MM.1S (cell line): Measurements from ENCODE around the gene BCAP31.
"Not testable (repeated sequence)": the region's sequence is repeated elsewhere in the genome, so short reads cannot be mapped to it uniquely, and the experiment has no call there.

Experiments
- DNase-seq: peaks from one replicate; pipeline ENCODE4 v3.0.0-alpha.2; 2015
- H2AFZ ChIP-seq: fragments of 300-600 bp; sonication (generic); 2 replicates; pipeline ENCODE4 v1.6.0; 2016; ENCODE audit warnings: antibody characterized with exemption, low read length
- H3F3A ChIP-seq: fragments of 300-600 bp; sonication (generic); 2 replicates; pipeline ENCODE4 v1.6.1; 2016; ENCODE audit warnings: mild to moderate bottlenecking, antibody characterized with exemption, low read length, moderate library complexity, mixed read lengths; ENCODE audit not compliant: insufficient read depth
- H3K27ac ChIP-seq: fragments of 300-600 bp; sonication (generic); 2 replicates; pipeline ENCODE4 v1.5.1; 2016; ENCODE audit warnings: mild to moderate bottlenecking, low read length
- H3K27me3 ChIP-seq: fragments of 300-600 bp; sonication (generic); replicated peaks from 2 replicates; pipeline ENCODE4 v1.6.0; 2016; ENCODE audit warnings: low read length; ENCODE audit not compliant: insufficient read depth
- H3K36me3 ChIP-seq: fragments of 300-600 bp; sonication (generic); replicated peaks from 2 replicates; pipeline ENCODE4 v1.6.1; 2016; ENCODE audit warnings: mild to moderate bottlenecking, low read length, mixed read lengths; ENCODE audit not compliant: insufficient read depth
- H3K4me1 ChIP-seq: fragments of 300-600 bp; sonication (generic); 2 replicates; pipeline ENCODE4 v1.6.1; 2016; ENCODE audit warnings: low read length, mixed read lengths
- H3K4me2 ChIP-seq: fragments of 300-600 bp; sonication (generic); 2 replicates; pipeline ENCODE4 v1.6.0; 2016; ENCODE audit warnings: low read depth, low read length
- H3K4me3 ChIP-seq: fragments of 300-600 bp; sonication (generic); 2 replicates; pipeline ENCODE4 v1.5.1; 2016; ENCODE audit warnings: low read length, mixed read lengths
- H3K79me2 ChIP-seq: fragments of 300-600 bp; sonication (generic); 2 replicates; pipeline ENCODE4 v1.6.1; 2016; ENCODE audit warnings: mixed run types, low read length, mixed read lengths
- H3K9ac ChIP-seq: fragments of 300-600 bp; sonication (generic); 2 replicates; pipeline ENCODE4 v1.6.1; 2016; ENCODE audit warnings: low read length, mixed read lengths
- H3K9me2 ChIP-seq: fragments of 300-600 bp; sonication (generic); replicated peaks from 2 replicates; pipeline ENCODE4 v1.6.1; 2016; ENCODE audit warnings: mild to moderate bottlenecking, low read length, mixed read lengths; ENCODE audit not compliant: insufficient read depth
- H3K9me3 ChIP-seq: fragments of 300-600 bp; sonication (generic); replicated peaks from 2 replicates; pipeline ENCODE4 v1.6.1; 2016; ENCODE audit warnings: mild to moderate bottlenecking, low read length, mixed read lengths; ENCODE audit not compliant: insufficient read depth
- H4K20me1 ChIP-seq: fragments of 300-600 bp; sonication (generic); 2 replicates; pipeline ENCODE4 v1.6.1; 2016; ENCODE audit warnings: mild to moderate bottlenecking, low read length, moderate library complexity, mixed read lengths; ENCODE audit not compliant: insufficient read depth
- CTCF ChIP-seq: fragments of 300-600 bp; sonication (generic); IDR thresholded peaks from 2 replicates; pipeline ENCODE4 v1.5.1; 2016; ENCODE audit warnings: antibody characterized with exemption, low read length, mixed read lengths
- EZH2 ChIP-seq: fragments of 300-600 bp; sonication (generic); optimal IDR thresholded peaks from 2 replicates; pipeline ENCODE3; 2017; ENCODE audit warnings: low read depth, mild to moderate bottlenecking, antibody characterized with exemption, low read length, mixed read lengths
- EZH2phosphoT487 ChIP-seq: fragments of 300-600 bp; sonication (generic); IDR thresholded peaks from 2 replicates; pipeline ENCODE4 v1.6.1; 2018; ENCODE audit warnings: antibody characterized with exemption, low read length

The BCAP31 gene

GRCh38 chrX:153744210-153745066 is 20.3 kb upstream of the BCAP31 start:
- H3K9ac ChIP-seq: no peak overlapping the region
- no peaks in the 10 kb centered on the region for H3K36me3 ChIP-seq
- no peaks in the 10 kb centered on the region for H3K9me2 ChIP-seq
- no peaks in the 10 kb centered on the region for H3F3A ChIP-seq
- H3K4me2 ChIP-seq: no peak overlapping the region
- H3K27me3 ChIP-seq: no peaks in the 10 kb centered on the region
- no peaks in the 10 kb centered on the region for H3K9me3 ChIP-seq
- TF ChIP-seq CTCF (no peak), EZH2 (no peak), EZH2phosphoT487 (no peak)
- no peak overlapping the region for H3K27ac ChIP-seq
- no peaks in the 10 kb centered on the region for H4K20me1 ChIP-seq
- H3K4me3 ChIP-seq: no peak overlapping the region
- no peaks in the 10 kb centered on the region for H3K4me1 ChIP-seq
- H2AFZ ChIP-seq: no peak overlapping the region
- H3K79me2 ChIP-seq: no peaks in the 10 kb centered on the region
- no peak for DNase-seq

- H3K36me3 ChIP-seq, DNase-seq, H3K9me3 ChIP-seq, H2AFZ ChIP-seq, H3K79me2 ChIP-seq, H4K20me1 ChIP-seq, H3K9ac ChIP-seq, H3F3A ChIP-seq, H3K4me2 ChIP-seq, H3K4me3 ChIP-seq, H3K4me1 ChIP-seq, H3K9me2 ChIP-seq, H3K27me3 ChIP-seq, H3K27ac ChIP-seq: not testable (repeated sequence)
These were observed 19.5 kb upstream of the BCAP31 start for GRCh38 chrX:153743468-153744209.

DNA sequence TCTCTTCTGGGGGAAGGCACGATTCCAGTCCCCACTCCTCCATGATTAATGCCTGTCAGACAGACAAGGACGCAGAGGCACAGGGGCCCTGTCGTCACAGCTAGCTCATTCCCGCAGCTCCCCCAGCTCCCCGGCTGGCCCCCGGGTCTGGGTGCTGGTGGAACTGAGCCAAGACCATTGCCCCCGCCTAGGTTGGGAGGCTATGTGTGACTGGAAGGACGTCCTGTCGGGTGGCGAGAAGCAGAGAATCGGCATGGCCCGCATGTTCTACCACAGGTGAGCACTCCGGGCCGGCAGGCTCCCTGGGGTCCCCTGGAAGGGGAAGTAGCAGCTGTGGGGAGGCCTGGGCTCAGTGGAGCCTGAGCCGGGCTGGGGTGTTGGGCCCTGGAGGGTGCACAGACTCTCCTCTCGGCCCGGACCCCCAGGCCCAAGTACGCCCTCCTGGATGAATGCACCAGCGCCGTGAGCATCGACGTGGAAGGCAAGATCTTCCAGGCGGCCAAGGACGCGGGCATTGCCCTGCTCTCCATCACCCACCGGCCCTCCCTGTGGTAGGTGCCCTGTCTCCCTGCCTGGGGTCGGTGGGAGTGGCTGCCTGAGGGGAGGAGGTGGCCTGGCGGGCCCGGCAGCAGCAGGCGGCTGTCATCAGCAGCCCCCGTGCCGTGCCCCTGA is 18.7 kb upstream of the BCAP31 start:
- not testable (repeated sequence) for H3K9ac ChIP-seq, H2AFZ ChIP-seq, DNase-seq, H3K4me3 ChIP-seq, H3K79me2 ChIP-seq, H3F3A ChIP-seq, H3K9me3 ChIP-seq, H4K20me1 ChIP-seq, H3K4me2 ChIP-seq, H3K27me3 ChIP-seq, H3K36me3 ChIP-seq, H3K27ac ChIP-seq, H3K9me2 ChIP-seq, H3K4me1 ChIP-seq

GRCh38 chrX:153742111-153742510 is 17.9 kb upstream of the BCAP31 start:
- H3K9me2 ChIP-seq, H4K20me1 ChIP-seq, H3K36me3 ChIP-seq, H3K4me2 ChIP-seq, H3K4me1 ChIP-seq, H2AFZ ChIP-seq, H3F3A ChIP-seq, H3K27ac ChIP-seq, H3K27me3 ChIP-seq, H3K79me2 ChIP-seq, DNase-seq, H3K9ac ChIP-seq, H3K4me3 ChIP-seq, H3K9me3 ChIP-seq: not testable (repeated sequence)
